Ascending aorta (tissue), 2 donors: Measurements from ENCODE around the gene TERF2IP. TPM values are rescaled to one million over a fixed set of nuclear protein-coding genes. Genes with fewer than 3 reads are reported as not detected.

Experiments used
- DNase-seq, 2 donors: peaks; one replicate each; pipeline ENCODE4 v3.0.0-alpha.2; 2019; ENCODE audit warnings: low spot score in 2 of 2
- H3K27ac ChIP-seq, 2 donors: fragments of 200-600 bp; sonication (generic); one replicate each; pipeline ENCODE4 v1.5.1; 2016 to 2017; ENCODE audit warnings: mild to moderate bottlenecking in 1 of 2
- H3K27me3 ChIP-seq: fragments of 200-600 bp; sonication (generic); one replicate; pipeline ENCODE4 v1.5.1; 2017
- H3K36me3 ChIP-seq, 2 donors: fragments of 200-600 bp; sonication (generic); one replicate each; pipeline ENCODE4 v1.5.1; 2016
- H3K4me1 ChIP-seq, 2 donors: fragments of 200-600 bp; sonication (generic); one replicate each; pipeline ENCODE4 v1.5.1; 2016 to 2017; ENCODE audit warnings: mild to moderate bottlenecking in 1 of 2
- H3K4me3 ChIP-seq, 2 donors: fragments of 200-600 bp; sonication (generic); one replicate each; pipeline ENCODE4 v1.5.1; 2016 to 2017; ENCODE audit warnings: mild to moderate bottlenecking in 1 of 2
- H3K9me3 ChIP-seq, 2 donors: fragments of 200-600 bp; sonication (generic); one replicate each; pipeline ENCODE4 v1.5.1; 2016
- CTCF ChIP-seq, 3 experiments: fragments of 200-600 bp in 2 of 3; fragments of 450-650 bp in 1 of 3; sonication (generic) in 2 of 3; IDR thresholded peaks; one replicate each; pipeline ENCODE4 v1.5.1; 2016 to 2019; ENCODE audit warnings: antibody characterized with exemption in 3 of 3, mild to moderate bottlenecking in 1 of 3, moderate library complexity in 1 of 3
- intact Hi-C: fragments of 100-400 bp; cut with DNase I; formaldehyde crosslinking; loops from one replicate; pipeline ENCODE4 v1.15.1; 2023
- total RNA-seq: library from RNA; depleted of rRNA; stranded (reverse); fragments of >200 nt; gene quantifications from one replicate; pipeline ENCODE4 v1.1.0, GENCODE V29; 2016

The TERF2IP gene
- total RNA-seq, 1 donor from 2014 or later: 41.0 TPM

GRCh38 chr16:75658175-75658574 lies 10.6 kb downstream of the TERF2IP start:
- Histone ChIP-seq H3K27ac (no peak overlapping the region), H3K9me3 (no peaks in the 10 kb centered on the region), H3K36me3 (peaks cover 52 to 67% of the 10 kb centered on the region in 2 donors), H3K4me1 (peaks cover 0 to 4% of the 10 kb centered on the region in 2 donors), H3K4me3 (no peak overlapping the region), H3K27me3 (no peaks in the 10 kb centered on the region)
- DNase-seq: no peak
- intact Hi-C loops: no loop called here
- TF ChIP-seq CTCF (IDR thresholded peaks at IDR 0.05): no peak

GRCh38 chr16:75660321-75660720 lies 12.7 kb downstream of the TERF2IP start:
- Histone ChIP-seq H3K27me3 (no peaks in the 10 kb centered on the region), H3K27ac (peak overlapping the region in 1 of 2 donors; percentile 1), H3K4me1 (no peaks in the 10 kb centered on the region), H3K36me3 (peaks cover 41 to 54% of the 10 kb centered on the region in 2 donors), H3K4me3 (no peak overlapping the region), H3K9me3 (no peaks in the 10 kb centered on the region)
- DNase-seq: no peak
- no peak for TF ChIP-seq CTCF (IDR thresholded peaks at IDR 0.05)
- intact Hi-C loops: no loop called here

GRCh38 chr16:75660726-75661302 lies 13.2 kb downstream of the TERF2IP start:
- no peak for DNase-seq
- no peaks in the 10 kb centered on the region for H3K9me3 ChIP-seq
- TF ChIP-seq CTCF (IDR thresholded peaks at IDR 0.05): no peak
- peak overlapping the region in 1 of 2 donors; percentile 1 for H3K27ac ChIP-seq
- intact Hi-C loops: no loop called here
- H3K4me3 ChIP-seq: no peak overlapping the region
- H3K27me3 ChIP-seq: no peaks in the 10 kb centered on the region
- peaks cover 36 to 49% of the 10 kb centered on the region in 2 donors for H3K36me3 ChIP-seq
- H3K4me1 ChIP-seq: no peaks in the 10 kb centered on the region

GRCh38 chr16:75667503-75667902 lies 19.9 kb downstream of the TERF2IP start:
- no peaks in the 10 kb centered on the region for H3K27me3 ChIP-seq
- H3K36me3 ChIP-seq: no peaks in the 10 kb centered on the region
- no peak overlapping the region for H3K4me3 ChIP-seq
- H3K9me3 ChIP-seq: no peaks in the 10 kb centered on the region
- DNase-seq: no peak
- H3K27ac ChIP-seq: no peak overlapping the region
- intact Hi-C loops: no loop called here
- no peaks in the 10 kb centered on the region for H3K4me1 ChIP-seq
- no peak for TF ChIP-seq CTCF (IDR thresholded peaks at IDR 0.05)

GRCh38 chr16:75676909-75677308 lies 29.3 kb downstream of the TERF2IP start, which contains the start of gene CPHXL2:
CPHXL2 (minus strand) TSS chr16:75677009; CDS start chr16:75676999, 10 bp downstream.
- H3K27ac ChIP-seq: no peak within 1 kb of the TSS
- DNase-seq: no peak
- TF ChIP-seq CTCF (IDR thresholded peaks at IDR 0.05): no peak
- H3K9me3 ChIP-seq: no peaks in the 10 kb centered on the region
- H3K36me3 ChIP-seq: no peaks in the 10 kb centered on the region
- H3K4me1 ChIP-seq: no peaks in the 10 kb centered on the region
- no peak within 1 kb of the TSS for H3K4me3 ChIP-seq
- intact Hi-C loops: no loop called here
- H3K27me3 ChIP-seq: no peaks in the 10 kb centered on the region

GRCh38 chr16:75679366-75679765 lies 31.8 kb downstream of the TERF2IP start:
- Histone ChIP-seq H3K9me3 (no peaks in the 10 kb centered on the region), H3K27ac (no peak overlapping the region), H3K4me1 (no peaks in the 10 kb centered on the region), H3K27me3 (no peaks in the 10 kb centered on the region), H3K4me3 (no peak overlapping the region), H3K36me3 (no peaks in the 10 kb centered on the region)
- intact Hi-C loops: no loop called here
- TF ChIP-seq CTCF (IDR thresholded peaks at IDR 0.05): no peak
- no peak for DNase-seq
